Activated T-cell treated with anti-CD3 and anti-CD28 coated beads, Interleukin-2, amount 50 U/mL, for 4 hours (primary cell): ENCODE measurements around the gene PYGB. TPM values are rescaled to one million over a fixed set of nuclear protein-coding genes. Genes with fewer than 3 reads are reported as not detected.
A peak's percentile ranks its signal among the peaks of the same experiment; 100 is the strongest.
"Not testable (repeated sequence)": the region's sequence is repeated elsewhere in the genome, so short reads cannot be mapped to it uniquely, and the experiment has no call there.

ENCODE experiments used
- ATAC-seq, 2 donors: fragments of 200-7000 bp; cut with Tn5 transposase; one replicate each; pipeline ENCODE4 v1.10.0; 2021
- DNase-seq: peaks from one replicate; pipeline ENCODE4 v3.0.0-alpha.2; 2020
- H3K27me3 Mint-ChIP-seq: one replicate; pipeline ENCODE4 v1.8.0; 2021; ENCODE audit warnings: low read depth, mixed read lengths
- H3K36me3 Mint-ChIP-seq: one replicate; pipeline ENCODE4 v1.8.0; 2022; ENCODE audit warnings: mixed read lengths; ENCODE audit not compliant: insufficient read depth
- H3K4me1 Mint-ChIP-seq: one replicate; pipeline ENCODE4 v1.8.0; 2021; ENCODE audit warnings: low read depth, mixed read lengths
- H3K4me3 Mint-ChIP-seq: one replicate; pipeline ENCODE4 v1.8.0; 2021; ENCODE audit warnings: mild to moderate bottlenecking, moderate library complexity, mixed read lengths
- H3K9me3 Mint-ChIP-seq: one replicate; pipeline ENCODE4 v1.8.0; 2021; ENCODE audit warnings: mixed read lengths
- total RNA-seq, 3 donors: library from RNA; stranded (reverse); gene quantifications; one replicate each; pipeline ENCODE4 v1.2.1, GENCODE V29; 2021

Gene PYGB
- total RNA-seq, 3 donors from 2014 or later, result 32.5 to 37.6 (median 34.6) TPM

GRCh38 chr20:25254986-25255680, 7.2 kb downstream of the PYGB start:
- H3K4me3 Mint-ChIP-seq, result no peak overlapping the region
- H3K4me1 Mint-ChIP-seq, result peaks cover 37% of the 10 kb centered on the region
- no peaks in the 10 kb centered on the region for H3K27me3 Mint-ChIP-seq
- DNase-seq (no peak), ATAC-seq (no peak)
- peaks cover 12% of the 10 kb centered on the region for H3K36me3 Mint-ChIP-seq
- H3K9me3 Mint-ChIP-seq, result no peaks in the 10 kb centered on the region

- ATAC-seq (no peak), DNase-seq (no peak)
- H3K4me3 Mint-ChIP-seq, result no peak overlapping the region
- H3K4me1 Mint-ChIP-seq, result peaks cover 25% of the 10 kb centered on the region
- no peaks in the 10 kb centered on the region for H3K27me3 Mint-ChIP-seq
- no peaks in the 10 kb centered on the region for H3K9me3 Mint-ChIP-seq
- H3K36me3 Mint-ChIP-seq, result peaks cover 19% of the 10 kb centered on the region
These were observed 8.5 kb downstream of the PYGB start for GRCh38 chr20:25256226-25256859.

- Mint-ChIP-seq H3K36me3 (peaks cover 24% of the 10 kb centered on the region), H3K4me1 (peaks cover 21% of the 10 kb centered on the region), H3K4me3 (no peak overlapping the region), H3K27me3 (no peaks in the 10 kb centered on the region), H3K9me3 (peaks cover 4% of the 10 kb centered on the region)
- no peak for ATAC-seq
- DNase-seq, result no peak
These were observed 9.2 kb downstream of the PYGB start for GRCh38 chr20:25257130-25257529.

- ATAC-seq (no peak), DNase-seq (no peak)
- Mint-ChIP-seq H3K4me3 (no peak overlapping the region), H3K9me3 (peaks cover 4% of the 10 kb centered on the region), H3K36me3 (peaks cover 24% of the 10 kb centered on the region), H3K4me1 (peaks cover 20% of the 10 kb centered on the region), H3K27me3 (no peaks in the 10 kb centered on the region)
These were observed 10.0 kb downstream of the PYGB start for GRCh38 chr20:25257756-25258475.

GRCh38 chr20:25258476-25258805, 10.6 kb downstream of the PYGB start:
- H3K9me3 Mint-ChIP-seq, result peaks cover 4% of the 10 kb centered on the region
- no peak for ATAC-seq
- H3K27me3 Mint-ChIP-seq, result no peaks in the 10 kb centered on the region
- peaks cover 28% of the 10 kb centered on the region for H3K36me3 Mint-ChIP-seq
- peaks cover 20% of the 10 kb centered on the region for H3K4me1 Mint-ChIP-seq
- no peak for DNase-seq
- H3K4me3 Mint-ChIP-seq, result no peak overlapping the region

- no peak for ATAC-seq
- DNase-seq, result no peak
- peaks cover 26% of the 10 kb centered on the region for H3K36me3 Mint-ChIP-seq
- peaks cover 4% of the 10 kb centered on the region for H3K9me3 Mint-ChIP-seq
- H3K4me1 Mint-ChIP-seq, result peaks cover 18% of the 10 kb centered on the region
- no peak overlapping the region for H3K4me3 Mint-ChIP-seq
- no peaks in the 10 kb centered on the region for H3K27me3 Mint-ChIP-seq
These were observed 10.9 kb downstream of the PYGB start for GRCh38 chr20:25258828-25259227.

- H3K4me1 Mint-ChIP-seq, result peaks cover 18% of the 10 kb centered on the region
- no peak overlapping the region for H3K4me3 Mint-ChIP-seq
- no peaks in the 10 kb centered on the region for H3K27me3 Mint-ChIP-seq
- peaks cover 28% of the 10 kb centered on the region for H3K36me3 Mint-ChIP-seq
- ATAC-seq, result peak; percentile 9 to 28
- no peak for DNase-seq
- H3K9me3 Mint-ChIP-seq, result peaks cover 4% of the 10 kb centered on the region
These were observed 11.5 kb downstream of the PYGB start for GRCh38 chr20:25259358-25259757.

GRCh38 chr20:25259788-25260254, 11.9 kb downstream of the PYGB start:
- DNase-seq (peak; percentile 39), ATAC-seq (peak; percentile 50 to 62)
- Mint-ChIP-seq H3K27me3 (no peaks in the 10 kb centered on the region), H3K4me3 (no peak overlapping the region), H3K4me1 (peaks cover 16% of the 10 kb centered on the region), H3K9me3 (peaks cover 4% of the 10 kb centered on the region), H3K36me3 (peaks cover 31% of the 10 kb centered on the region)

- H3K4me3 Mint-ChIP-seq, H3K9me3 Mint-ChIP-seq, DNase-seq, ATAC-seq, H3K27me3 Mint-ChIP-seq: not testable (repeated sequence)
- Mint-ChIP-seq H3K4me1 (peaks cover 16% of the 10 kb centered on the region), H3K36me3 (peaks cover 31% of the 10 kb centered on the region)
These were observed 13.0 kb downstream of the PYGB start for GRCh38 chr20:25260770-25261437.

GRCh38 chr20:25269057-25269832, 21.4 kb downstream of the PYGB start:
- Mint-ChIP-seq H3K27me3 (no peaks in the 10 kb centered on the region), H3K9me3 (no peaks in the 10 kb centered on the region), H3K4me3 (no peak overlapping the region), H3K4me1 (no peaks in the 10 kb centered on the region), H3K36me3 (peaks cover 22% of the 10 kb centered on the region)
- no peak for ATAC-seq
- no peak for DNase-seq

GRCh38 chr20:25269833-25270170, 21.9 kb downstream of the PYGB start:
- ATAC-seq (no peak), DNase-seq (no peak)
- Mint-ChIP-seq H3K4me1 (no peaks in the 10 kb centered on the region), H3K27me3 (no peaks in the 10 kb centered on the region), H3K9me3 (no peaks in the 10 kb centered on the region), H3K36me3 (peaks cover 19% of the 10 kb centered on the region), H3K4me3 (no peak overlapping the region)

GRCh38 chr20:25270829-25271251, 23.0 kb downstream of the PYGB start:
- DNase-seq (no peak), ATAC-seq (no peak)
- H3K36me3 Mint-ChIP-seq, result peaks cover 22% of the 10 kb centered on the region
- H3K9me3 Mint-ChIP-seq, result no peaks in the 10 kb centered on the region
- H3K27me3 Mint-ChIP-seq, result no peaks in the 10 kb centered on the region
- H3K4me1 Mint-ChIP-seq, result no peaks in the 10 kb centered on the region
- no peak overlapping the region for H3K4me3 Mint-ChIP-seq

GRCh38 chr20:25271486-25272222, 23.8 kb downstream of the PYGB start:
- DNase-seq (no peak), ATAC-seq (no peak)
- no peaks in the 10 kb centered on the region for H3K4me1 Mint-ChIP-seq
- no peak overlapping the region for H3K4me3 Mint-ChIP-seq
- H3K36me3 Mint-ChIP-seq, result peaks cover 22% of the 10 kb centered on the region
- no peaks in the 10 kb centered on the region for H3K9me3 Mint-ChIP-seq
- no peaks in the 10 kb centered on the region for H3K27me3 Mint-ChIP-seq
